Activated CD4-positive, alpha-beta T cell treated with anti-CD3 and anti-CD28 coated beads for 36 hours (primary cell): ENCODE data around the gene SLC11A1. TPM values are rescaled to one million over a fixed set of nuclear protein-coding genes. Genes with fewer than 3 reads are reported as not detected.

ENCODE experiments used
- ATAC-seq: fragments of 200-7000 bp; cut with Tn5 transposase; one replicate; pipeline ENCODE4 v1.10.0; 2021; ENCODE audit warnings: mild to moderate bottlenecking, moderate library complexity
- CTCF ChIA-PET: fragments of 350-600 bp; sonication (Branson Sonifier 250); formaldehyde crosslinking; loops from one replicate; lab custom pipeline; 2021; ENCODE audit warnings: antibody characterized with exemption; lab: Charles Lee
- POLR2A ChIA-PET: fragments of 350-600 bp; sonication (Branson Sonifier 250); formaldehyde crosslinking; loops from one replicate; lab custom pipeline; 2021; ENCODE audit warnings: antibody characterized with exemption, inconsistent platforms; lab: Charles Lee
- DNase-seq: peaks from one replicate; pipeline ENCODE4 v3.0.0-alpha.2; 2020
- H3K27ac Mint-ChIP-seq: one replicate; pipeline ENCODE4 v1.8.0; 2021; ENCODE audit warnings: mixed read lengths
- H3K27me3 Mint-ChIP-seq: one replicate; pipeline ENCODE4 v1.8.0; 2021; ENCODE audit warnings: mixed read lengths
- H3K36me3 Mint-ChIP-seq: one replicate; pipeline ENCODE4 v1.8.0; 2021; ENCODE audit warnings: low read depth, mixed read lengths
- H3K4me1 Mint-ChIP-seq: one replicate; pipeline ENCODE4 v1.8.0; 2021; ENCODE audit warnings: mixed read lengths
- H3K4me3 Mint-ChIP-seq: one replicate; pipeline ENCODE4 v1.8.0; 2021; ENCODE audit warnings: mild to moderate bottlenecking, moderate library complexity, mixed read lengths
- H3K9me3 Mint-ChIP-seq: one replicate; pipeline ENCODE4 v1.8.0; 2021; ENCODE audit warnings: low read depth, mixed read lengths
- intact Hi-C, 2 experiments: fragments of 100-400 bp; cut with DNase I in 1 of 2; cut with micrococcal nuclease in 1 of 2; formaldehyde crosslinking; loops; one replicate each; pipeline versions ENCODE4 v1.14.2 to v1.15.1; 2022 to 2024; cut with DNase I, micrococcal nuclease
- microRNA-seq: library from miRNA; unstranded; fragments of <30 nt; microRNA quantifications from one replicate; pipeline ENCODE4 v1.2.0, GENCODE V29; 2021; ENCODE audit warnings: borderline replicate concordance
- total RNA-seq, 2 experiments: library from RNA; stranded (reverse); gene quantifications; one replicate each; pipeline ENCODE4 v1.2.3, GENCODE V29; 2021

The SLC11A1 gene
- total RNA-seq, 2 experiments from 2014 or later = 0.05 to 0.09 TPM

GRCh38 chr2:218444692-218445357, 62.8 kb downstream of the SLC11A1 start:
- DNase-seq (no peak), ATAC-seq (peak; percentile 6)
- Mint-ChIP-seq H3K27ac (no peak overlapping the region), H3K4me3 (no peak overlapping the region), H3K9me3 (no peaks in the 10 kb centered on the region), H3K27me3 (no peaks in the 10 kb centered on the region), H3K36me3 (peaks cover 22% of the 10 kb centered on the region), H3K4me1 (no peaks in the 10 kb centered on the region)
- ChIA-PET POLR2A (no interaction called here), CTCF (interaction anchor here (0.7 to 1.4 kb wide), 2 partner anchors 10 to 486 kb away, joined by 3 to 4 read pairs; no protein-coding TSS in a partner anchor)
- intact Hi-C loops = no loop called here

DNA sequence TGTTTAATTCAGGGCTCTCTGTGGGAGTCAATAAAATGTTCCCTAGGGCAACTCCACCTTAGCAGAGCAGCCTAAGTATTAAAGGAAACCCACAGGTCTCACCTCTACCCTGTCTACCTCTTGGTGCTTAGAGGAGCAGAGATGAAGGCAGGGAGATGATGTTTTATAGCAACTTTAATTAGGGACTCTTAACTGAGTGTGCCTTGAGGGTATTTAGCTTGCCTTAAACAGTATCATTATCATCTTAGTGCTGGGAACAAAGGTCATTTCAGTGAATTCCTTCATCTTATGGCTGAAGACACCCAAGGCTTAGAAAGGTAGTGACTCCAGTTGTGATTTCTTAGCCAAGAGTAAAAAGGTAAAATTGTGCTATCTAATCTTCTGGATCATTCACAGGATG, 63.5 kb downstream of the SLC11A1 start:
- no peaks in the 10 kb centered on the region for H3K9me3 Mint-ChIP-seq
- H3K4me3 Mint-ChIP-seq = no peak overlapping the region
- DNase-seq (no peak), ATAC-seq (no peak)
- no peak overlapping the region for H3K27ac Mint-ChIP-seq
- H3K27me3 Mint-ChIP-seq = no peaks in the 10 kb centered on the region
- CTCF ChIA-PET = interaction anchor here (0.7 kb wide), 1 partner anchor 487 kb away, joined by 3 read pairs; no protein-coding TSS in a partner anchor
- H3K36me3 Mint-ChIP-seq = peaks cover 30% of the 10 kb centered on the region
- no peaks in the 10 kb centered on the region for H3K4me1 Mint-ChIP-seq
- POLR2A ChIA-PET = interaction anchor here (0.6 kb wide), 1 partner anchor 71 kb away, joined by 3 read pairs; no protein-coding TSS in a partner anchor
- intact Hi-C loops = no loop called here

Small RNA genes within 50 kb of the gene (microRNA-seq; reads per million reads assigned to microRNA genes)
- gene MIR26B (15,265 reads per million, percentile 97 among the genes with 10 or more reads in this experiment), gene MIR6810 (not detected)

Other genes with a start within 250 kb of the SLC11A1 start
- gene CXCR1, start 215.3 kb upstream of the SLC11A1 start, total RNA-seq = not detected
- gene ARPC2, start 165.1 kb upstream of the SLC11A1 start, total RNA-seq = 100 to 1,000 TPM; 563 to 632 TPM
- gene GPBAR1, start 121.3 kb upstream of the SLC11A1 start, total RNA-seq = under 1 TPM; 0.11 to 0.40 TPM
- gene AAMP, start 112.1 kb upstream of the SLC11A1 start, total RNA-seq = 10 to 100 TPM; 49.7 to 72.2 TPM
- 10 to 100 TPM; 17.8 to 18.5 TPM for gene PNKD, start 111.8 kb upstream of the SLC11A1 start, total RNA-seq
- gene TMBIM1, start 89.8 kb upstream of the SLC11A1 start, total RNA-seq = 10 to 100 TPM; 51.1 to 54.0 TPM
- not detected for gene CATIP, start 25.4 kb upstream of the SLC11A1 start, total RNA-seq
- 10 to 100 TPM; 57.7 to 65.4 TPM for gene CTDSP1, start 17.6 kb downstream of the SLC11A1 start, total RNA-seq
- not detected for gene VIL1, start 36.9 kb downstream of the SLC11A1 start, total RNA-seq
- gene USP37, start 186.1 kb downstream of the SLC11A1 start, total RNA-seq = 10 to 100 TPM; 42.5 to 46.8 TPM
- 100 to 1,000 TPM; 100 to 105 TPM for gene CNOT9, start 186.6 kb downstream of the SLC11A1 start, total RNA-seq
- under 1 TPM; 0.18 to 0.83 TPM for gene PLCD4, start 225.6 kb downstream of the SLC11A1 start, total RNA-seq